NK-92 (cell line): Measurements from ENCODE around the gene ATP5F1D.
A peak's percentile ranks its signal among the peaks of the same experiment; 100 is the strongest.
"Not testable (repeated sequence)": the region's sequence is repeated elsewhere in the genome, so short reads cannot be mapped to it uniquely, and the experiment has no call there.

ENCODE experiments used
- DNase-seq: peaks from one replicate; lab custom pipeline; 2025; ENCODE audit not compliant: unreplicated experiment; lab: John Stamatoyannopoulos, UW

The ATP5F1D gene

DNA sequence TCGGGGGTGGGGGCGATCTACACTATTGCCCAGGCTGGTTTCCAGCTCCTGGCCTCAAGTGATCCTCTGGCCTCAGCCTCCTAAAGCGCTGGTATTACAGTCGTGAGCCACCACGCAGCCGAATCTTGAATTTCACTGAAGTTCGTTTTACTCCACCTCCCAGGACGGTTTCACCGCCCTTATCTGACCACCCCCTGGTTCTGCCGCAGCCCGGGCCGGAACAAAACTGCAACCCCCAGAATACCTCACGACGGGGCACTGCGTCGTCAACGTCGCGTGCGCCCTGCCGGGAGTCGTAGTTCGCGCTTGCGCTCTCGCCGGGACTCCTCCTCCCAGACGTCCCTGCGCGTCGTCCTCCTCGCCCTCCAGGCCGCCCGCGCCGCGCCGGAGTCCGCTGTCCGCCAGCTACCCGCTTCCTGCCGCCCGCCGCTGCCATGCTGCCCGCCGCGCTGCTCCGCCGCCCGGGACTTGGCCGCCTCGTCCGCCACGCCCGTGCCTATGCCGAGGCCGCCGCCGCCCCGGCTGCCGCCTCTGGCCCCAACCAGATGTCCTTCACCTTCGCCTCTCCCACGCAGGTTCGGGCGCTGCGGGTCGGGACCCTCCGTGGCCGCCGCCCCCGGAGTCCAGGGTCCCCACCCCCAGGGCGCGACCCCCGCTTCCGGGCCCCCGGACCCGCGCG is at the start of gene ATP5F1D:
TSS of gene ATP5F1D (plus strand) at position 335 of the 679 bp plus-strand sequence. CDS start at position 435, 100 bp downstream.
- DNase-seq, result no peak

DNA sequence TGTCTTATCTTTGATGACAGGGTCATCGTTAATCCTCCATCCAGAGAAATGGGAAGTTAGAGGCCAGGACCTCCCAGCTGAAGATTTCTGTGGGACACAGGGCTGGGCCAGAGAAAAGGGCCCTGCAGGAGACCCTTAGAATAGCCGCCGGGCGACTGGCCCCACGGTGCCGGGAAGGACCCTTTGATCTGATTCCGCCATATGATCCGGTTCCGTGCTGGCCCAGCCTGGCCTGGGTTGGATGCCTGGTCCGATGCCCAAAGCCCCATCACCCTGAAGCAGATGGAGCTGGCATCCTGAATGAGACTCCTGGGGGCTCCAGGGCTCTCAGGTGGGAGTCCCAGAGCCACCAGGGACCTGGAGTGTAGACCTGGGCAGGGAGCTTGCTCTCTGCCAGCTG is 42.0 kb upstream of the ATP5F1D start:
- no peak for DNase-seq

DNA sequence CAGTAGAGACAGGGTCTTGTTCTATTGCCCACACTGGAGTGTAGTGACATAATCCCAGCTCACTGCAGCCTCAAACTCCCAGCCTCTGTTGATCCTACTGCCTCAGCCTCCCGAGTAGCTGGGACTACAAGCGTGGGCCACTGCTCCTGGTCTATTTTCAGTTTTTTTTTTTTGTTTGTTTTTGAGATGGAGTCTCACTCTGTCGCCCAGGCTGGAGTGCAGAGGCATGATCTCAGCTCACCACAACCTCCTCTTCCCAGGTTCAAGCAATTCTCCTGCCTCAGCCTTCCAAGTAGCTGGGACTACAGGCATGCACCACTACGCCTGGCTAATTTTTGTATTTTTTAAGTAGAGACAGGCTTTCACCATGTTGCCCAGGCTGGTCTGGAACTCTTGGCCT is 40.9 kb upstream of the ATP5F1D start:
- DNase-seq, result not testable (repeated sequence)

DNA sequence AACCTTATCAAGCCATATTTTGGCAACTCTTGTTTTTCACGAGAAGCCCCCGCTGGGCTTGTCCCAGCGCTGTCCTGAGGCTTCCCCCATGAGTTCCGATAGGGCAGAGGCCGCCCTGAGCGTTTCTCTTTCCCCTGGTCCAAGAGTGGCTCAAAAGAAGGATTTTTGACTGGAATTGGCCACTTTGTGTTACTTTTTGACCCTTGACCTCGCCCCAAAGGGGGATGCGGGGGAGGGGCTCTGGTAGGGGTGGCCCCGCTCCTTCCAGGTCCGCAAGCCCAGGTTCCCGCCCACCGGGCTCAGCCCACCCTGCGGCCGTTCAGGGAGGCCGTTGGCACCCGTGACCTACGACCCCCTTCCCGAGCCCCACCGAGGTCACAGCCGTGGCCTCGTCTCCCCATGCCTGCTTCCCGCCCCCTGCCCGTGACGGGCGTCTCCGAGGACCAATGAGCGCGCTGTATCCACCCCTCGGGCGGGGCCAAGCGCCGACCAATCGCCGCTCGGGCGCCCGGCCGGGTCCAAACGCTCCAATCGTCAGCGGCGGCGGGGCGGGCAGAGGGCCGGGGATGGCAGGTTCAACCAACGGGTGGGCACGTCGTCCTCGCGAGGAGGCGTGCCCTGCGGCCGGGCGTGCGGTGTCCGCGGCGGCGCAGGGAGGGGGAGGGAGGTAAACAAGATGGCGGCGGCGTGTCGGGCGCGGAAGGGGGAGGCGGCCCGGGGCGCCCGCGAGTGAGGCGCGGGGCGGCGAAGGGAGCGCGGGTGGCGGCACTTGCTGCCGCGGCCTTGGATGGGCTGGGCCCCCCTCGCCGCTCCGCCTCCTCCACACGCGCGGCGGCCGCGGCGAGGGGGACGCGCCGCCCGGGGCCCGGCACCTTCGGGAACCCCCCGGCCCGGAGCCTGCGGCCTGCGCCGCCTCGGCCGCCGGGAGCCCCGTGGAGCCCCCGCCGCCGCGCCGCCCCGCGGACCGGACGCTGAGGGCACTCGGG is 36.1 kb upstream of the ATP5F1D start, which contains the start of gene STK11:
TSS of gene STK11 (plus strand) at position 665 of the 986 bp plus-strand sequence. CDS start 1,136 bp downstream, outside the sequence.
- DNase-seq, result peak; percentile 95

DNA sequence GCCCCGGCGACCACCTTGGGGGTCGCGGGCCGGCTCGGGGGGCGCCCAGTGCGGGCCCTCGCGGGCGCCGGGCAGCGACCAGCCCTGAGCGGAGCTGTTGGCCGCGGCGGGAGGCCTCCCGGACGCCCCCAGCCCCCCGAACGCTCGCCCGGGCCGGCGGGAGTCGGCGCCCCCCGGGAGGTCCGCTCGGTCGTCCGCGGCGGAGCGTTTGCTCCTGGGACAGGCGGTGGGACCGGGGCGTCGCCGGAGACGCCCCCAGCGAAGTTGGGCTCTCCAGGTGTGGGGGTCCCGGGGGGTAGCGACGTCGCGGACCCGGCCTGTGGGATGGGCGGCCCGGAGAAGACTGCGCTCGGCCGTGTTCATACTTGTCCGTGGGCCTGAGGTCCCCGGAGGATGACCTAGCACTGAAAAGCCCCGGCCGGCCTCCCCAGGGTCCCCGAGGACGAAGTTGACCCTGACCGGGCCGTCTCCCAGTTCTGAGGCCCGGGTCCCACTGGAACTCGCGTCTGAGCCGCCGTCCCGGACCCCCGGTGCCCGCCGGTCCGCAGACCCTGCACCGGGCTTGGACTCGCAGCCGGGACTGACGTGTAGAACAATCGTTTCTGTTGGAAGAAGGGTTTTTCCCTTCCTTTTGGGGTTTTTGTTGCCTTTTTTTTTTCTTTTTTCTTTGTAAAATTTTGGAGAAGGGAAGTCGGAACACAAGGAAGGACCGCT is 35.2 kb upstream of the ATP5F1D start:
- DNase-seq, result no peak

DNA sequence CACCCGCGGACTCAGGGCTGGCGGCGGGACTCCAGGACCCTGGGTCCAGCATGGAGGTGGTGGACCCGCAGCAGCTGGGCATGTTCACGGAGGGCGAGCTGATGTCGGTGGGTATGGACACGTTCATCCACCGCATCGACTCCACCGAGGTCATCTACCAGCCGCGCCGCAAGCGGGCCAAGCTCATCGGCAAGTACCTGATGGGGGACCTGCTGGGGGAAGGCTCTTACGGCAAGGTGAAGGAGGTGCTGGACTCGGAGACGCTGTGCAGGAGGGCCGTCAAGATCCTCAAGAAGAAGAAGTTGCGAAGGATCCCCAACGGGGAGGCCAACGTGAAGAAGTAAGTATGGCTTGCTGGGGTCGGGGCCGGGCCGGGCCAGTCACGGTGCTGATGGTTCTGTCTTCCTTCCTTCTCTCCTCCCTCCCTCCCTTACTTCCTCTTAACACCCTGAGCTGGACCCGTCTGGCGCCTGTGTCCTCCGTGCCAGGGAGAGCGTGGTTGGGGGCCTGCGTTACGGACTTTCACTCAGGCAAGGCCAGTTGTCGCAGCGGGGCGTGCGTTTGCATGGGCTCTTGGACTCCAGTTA is 34.6 kb upstream of the ATP5F1D start:
- DNase-seq, result no peak

DNA sequence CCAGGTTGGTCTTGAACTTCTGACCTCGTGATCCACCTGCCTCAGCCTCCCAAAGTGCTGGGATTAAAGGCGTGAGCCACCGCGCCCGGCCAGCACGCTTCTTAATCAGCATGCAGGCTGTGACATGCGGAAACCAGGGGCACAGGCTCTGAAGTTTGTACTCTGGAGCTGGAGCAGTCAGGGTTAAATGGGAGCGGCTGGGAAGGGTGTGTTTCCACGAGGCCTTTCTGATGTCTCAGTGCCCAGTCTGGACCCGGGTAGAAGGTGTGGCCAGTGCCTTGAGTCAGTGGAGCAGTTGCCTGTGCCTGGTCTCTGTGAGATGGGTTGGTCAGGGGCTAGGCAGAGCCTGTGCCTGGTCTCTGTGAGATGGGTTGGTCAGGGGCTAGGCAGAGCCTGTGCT is 32.7 kb upstream of the ATP5F1D start:
- not testable (repeated sequence) for DNase-seq

DNA sequence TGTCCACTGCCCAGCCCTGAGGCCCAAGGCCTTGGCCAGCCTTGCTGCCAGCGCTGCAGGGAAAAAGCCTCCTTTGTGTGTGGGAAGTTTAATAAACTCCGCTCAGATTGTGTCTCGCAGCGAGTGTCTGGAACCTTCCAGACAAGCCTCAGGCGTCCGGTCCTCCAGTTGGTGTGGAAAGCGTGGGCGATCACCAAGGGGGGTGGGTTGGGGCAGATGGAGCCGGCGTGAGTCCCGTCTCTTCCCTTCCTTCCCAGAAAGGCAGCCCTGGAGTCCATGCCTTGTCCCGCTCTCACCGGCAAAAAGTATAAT is 31.4 kb upstream of the ATP5F1D start:
- no peak for DNase-seq

DNA sequence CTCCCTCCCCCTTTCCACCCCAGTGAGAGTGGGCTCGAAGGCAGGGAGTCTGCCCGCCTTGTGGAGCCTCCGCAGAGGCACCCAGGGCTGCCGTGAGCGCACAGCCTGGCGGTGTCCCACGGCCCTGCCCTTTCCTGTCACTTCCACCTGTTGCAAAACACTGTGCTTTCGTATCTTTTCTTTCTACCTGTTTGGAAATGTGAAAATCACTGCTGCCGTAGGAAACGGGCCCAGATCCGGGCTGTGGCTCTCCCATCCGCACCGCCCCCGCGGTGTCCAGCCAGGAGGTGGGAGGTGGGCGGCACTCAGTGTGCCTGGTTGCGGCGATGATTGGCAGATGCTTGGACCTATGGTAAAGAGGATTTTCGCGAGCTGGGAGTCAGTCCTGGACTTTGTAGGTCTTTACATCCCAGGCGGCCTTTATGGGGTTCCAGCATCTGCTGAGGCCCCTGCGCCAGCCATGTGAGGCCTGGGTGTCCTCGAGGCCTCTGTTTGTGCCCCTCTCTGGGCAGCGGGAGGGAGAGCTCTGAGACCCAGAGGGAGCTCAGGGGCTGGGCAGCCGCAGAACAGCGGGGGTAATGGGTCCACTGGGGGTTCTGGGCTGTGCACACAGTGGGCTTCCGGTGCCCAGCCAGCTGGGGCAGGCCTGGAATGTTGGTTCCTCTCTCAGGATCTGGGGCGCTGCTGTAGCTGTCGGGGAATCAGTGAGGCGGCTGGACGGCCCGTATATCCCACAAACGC is 29.9 kb upstream of the ATP5F1D start:
- DNase-seq, result no peak

DNA sequence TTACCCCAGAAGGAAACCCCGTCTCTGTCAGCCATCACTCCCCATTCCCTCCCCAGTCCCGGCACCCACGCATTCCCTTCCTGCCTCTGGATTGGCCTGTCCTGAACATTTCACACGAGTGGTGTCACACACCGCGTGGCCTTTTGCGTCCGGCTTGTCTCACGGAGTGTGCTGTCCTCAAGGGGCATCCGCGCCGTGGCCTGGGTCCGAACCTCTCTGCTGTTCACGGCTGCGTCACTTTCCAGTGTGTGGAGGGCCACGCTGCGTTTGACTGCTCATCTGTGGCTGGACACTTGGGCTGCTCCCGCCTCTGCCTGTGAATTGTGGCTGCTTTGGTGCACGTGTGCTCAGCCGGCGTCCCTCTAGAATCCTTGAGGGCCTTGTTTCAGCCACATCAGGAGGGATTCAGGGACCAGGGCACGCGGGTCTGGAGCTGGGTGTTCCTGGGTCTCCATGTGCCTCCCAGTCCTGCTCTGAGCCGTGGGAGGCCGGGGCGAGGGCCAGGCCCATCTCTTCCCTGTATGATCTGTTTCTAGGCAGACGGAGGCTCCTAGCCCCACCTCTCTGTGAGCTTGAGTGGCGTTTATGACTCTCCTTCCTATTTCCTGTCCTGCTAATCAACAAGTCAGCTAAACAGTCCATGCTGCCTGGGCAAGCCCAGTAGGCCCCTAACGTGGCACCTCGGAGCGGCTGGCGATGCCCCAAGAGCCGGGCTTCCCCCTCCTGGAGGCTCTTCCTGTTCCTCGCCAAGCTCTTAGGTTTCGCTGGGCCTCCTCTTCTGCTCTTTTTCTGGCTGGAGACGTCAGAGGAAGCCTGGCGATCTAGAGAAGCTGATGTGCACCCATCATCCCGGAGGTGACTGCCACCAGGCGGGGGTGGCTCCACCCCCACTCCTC is 27.9 kb upstream of the ATP5F1D start:
- DNase-seq, result no peak

DNA sequence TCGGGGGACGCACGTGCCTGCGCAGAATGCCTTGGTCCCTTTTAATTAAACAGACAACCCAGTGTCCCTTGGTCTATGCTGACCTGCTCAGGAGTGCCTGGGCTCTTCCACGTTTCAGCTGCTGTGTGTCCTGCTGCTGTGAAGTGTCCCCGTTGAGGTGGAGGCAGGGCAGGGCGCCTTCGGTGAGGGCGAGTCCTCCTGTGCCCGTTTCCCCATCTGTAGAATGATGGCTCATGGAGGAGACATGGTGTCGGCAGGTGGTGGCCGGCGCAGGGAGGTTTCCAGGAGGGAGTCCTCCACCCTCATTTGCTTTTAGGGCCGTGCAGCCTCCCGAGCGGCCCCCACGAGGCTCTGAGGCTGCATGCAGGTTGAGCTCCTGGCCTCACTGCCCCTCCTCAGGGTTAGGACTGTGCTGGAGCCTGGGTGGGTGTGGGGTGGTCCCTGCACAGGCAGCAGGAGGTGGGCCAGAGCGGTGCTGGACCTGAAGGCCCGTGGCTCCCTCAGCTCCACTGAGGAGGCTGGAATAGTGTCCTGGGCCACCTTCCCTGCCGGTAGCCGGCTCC is 27.2 kb upstream of the ATP5F1D start:
- DNase-seq, result no peak

DNA sequence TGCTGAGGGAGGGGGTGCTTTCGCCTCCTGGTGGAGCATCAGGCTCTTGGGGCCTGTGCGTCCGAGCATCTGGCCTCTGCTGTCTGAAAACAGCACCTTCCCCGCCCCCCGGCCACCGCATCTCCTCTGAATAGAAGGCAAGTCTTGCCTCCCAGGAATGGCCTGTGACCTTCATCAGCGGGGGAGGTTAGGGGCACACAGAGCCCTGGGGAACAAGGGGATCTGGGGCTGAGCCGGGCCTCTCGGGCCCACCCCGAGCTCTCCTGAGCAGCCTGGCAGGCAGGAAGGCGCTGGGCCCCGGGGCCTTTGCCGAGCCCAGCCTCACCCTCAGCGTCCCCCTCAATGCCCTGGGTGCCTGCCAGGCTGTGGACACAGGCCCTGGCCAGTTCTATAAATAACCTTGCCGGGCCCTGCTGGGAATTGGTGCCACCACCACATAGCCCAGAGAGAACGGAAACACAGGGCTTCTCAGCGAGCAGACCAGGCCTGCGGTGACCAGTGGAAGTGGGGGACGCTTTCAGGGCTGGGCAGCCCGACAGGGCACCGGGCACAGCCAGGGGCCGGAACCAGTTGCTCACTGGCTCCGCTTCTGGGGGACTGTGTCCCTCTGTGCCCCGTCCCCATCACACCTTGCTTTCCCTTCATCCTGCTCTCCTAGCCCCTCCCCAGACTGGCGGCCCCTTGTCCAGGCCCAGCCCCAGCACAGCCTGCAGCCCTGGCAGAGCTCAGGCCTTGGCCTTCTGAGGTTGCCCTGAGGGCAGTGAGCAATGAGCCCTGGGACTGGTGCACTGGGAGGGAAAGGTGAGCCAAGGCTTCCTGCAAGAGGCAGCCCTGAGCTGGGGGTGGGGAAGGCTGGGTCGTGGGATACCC is 26.5 kb upstream of the ATP5F1D start:
- DNase-seq, result no peak

DNA sequence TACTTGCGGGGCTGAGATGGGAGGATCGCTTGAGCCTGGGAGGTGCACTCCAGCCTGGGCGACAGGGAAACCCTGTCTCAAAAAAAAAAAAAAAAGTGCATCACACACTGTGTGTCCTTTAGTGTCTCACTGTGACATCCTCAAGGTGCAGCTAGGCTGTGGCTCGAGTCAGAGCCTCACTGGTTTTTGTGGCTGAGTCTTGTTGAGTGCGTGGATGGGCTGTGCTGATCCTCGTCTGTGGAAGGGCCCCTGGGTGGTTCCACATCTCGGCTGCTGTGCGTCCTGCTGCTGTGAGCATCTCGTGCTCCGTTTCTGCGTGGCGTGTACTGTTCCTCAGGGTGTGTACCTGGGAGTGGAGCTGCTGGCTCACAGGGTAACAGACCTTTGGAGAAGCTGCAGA is 24.8 kb upstream of the ATP5F1D start:
- DNase-seq, result no peak

DNA sequence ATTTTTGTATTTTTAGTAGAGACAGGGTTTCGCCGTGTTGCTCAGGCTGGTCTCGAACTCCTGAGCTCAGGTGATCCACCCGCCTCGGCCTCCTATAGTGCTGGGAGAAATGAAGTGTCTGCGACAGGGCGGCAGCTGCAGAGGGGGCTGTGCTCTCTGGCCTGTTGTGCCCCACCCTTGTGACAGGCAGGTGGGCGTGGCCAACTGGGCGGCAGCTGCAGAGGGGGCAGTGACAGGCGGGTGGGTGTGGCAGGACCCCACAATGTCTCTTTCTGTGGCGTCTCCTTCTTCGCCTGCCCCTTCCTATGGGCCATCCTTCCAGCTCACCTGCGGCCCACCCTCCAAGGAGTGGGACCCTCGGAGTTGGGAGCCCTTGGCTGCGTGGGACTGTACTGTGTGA is 24.2 kb upstream of the ATP5F1D start:
- no peak for DNase-seq

DNA sequence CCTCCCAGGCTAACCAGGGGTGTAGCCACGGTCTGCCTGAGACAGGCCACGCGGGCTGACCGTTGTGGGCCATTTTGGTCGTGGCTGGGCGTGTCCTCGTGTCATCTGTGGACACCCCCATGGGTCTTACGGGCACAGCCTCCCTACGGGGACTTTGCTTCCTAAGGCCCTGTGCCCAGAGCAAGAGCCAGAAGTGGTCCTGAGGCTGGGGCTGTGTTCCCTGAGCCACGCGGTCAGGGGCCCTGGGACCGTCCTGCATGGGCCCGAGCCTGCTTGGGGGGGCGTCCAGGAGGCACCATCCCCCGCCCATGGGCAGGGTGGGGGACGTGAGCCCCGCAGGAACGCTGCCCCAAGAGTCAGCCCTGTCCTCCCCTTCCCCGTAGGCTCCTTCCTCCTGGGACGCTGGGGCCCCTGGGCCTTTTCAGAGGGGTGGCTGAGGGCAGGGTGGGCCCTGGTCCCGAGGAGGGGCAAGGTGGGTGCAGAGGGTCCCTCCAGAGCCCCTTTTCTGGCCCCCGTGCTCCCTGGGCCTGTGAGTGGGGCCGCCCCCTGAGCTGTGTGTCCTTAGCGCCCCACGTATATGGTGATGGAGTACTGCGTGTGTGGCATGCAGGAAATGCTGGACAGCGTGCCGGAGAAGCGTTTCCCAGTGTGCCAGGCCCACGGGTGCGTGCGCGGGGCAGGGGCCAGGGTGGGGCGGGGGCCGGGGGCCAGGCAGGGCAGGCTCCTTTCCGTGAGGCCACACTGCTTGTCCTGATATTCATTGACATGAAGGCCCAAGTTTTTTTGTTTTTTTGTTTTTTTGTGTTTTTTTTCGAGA is 22.6 kb upstream of the ATP5F1D start:
- DNase-seq, result no peak

DNA sequence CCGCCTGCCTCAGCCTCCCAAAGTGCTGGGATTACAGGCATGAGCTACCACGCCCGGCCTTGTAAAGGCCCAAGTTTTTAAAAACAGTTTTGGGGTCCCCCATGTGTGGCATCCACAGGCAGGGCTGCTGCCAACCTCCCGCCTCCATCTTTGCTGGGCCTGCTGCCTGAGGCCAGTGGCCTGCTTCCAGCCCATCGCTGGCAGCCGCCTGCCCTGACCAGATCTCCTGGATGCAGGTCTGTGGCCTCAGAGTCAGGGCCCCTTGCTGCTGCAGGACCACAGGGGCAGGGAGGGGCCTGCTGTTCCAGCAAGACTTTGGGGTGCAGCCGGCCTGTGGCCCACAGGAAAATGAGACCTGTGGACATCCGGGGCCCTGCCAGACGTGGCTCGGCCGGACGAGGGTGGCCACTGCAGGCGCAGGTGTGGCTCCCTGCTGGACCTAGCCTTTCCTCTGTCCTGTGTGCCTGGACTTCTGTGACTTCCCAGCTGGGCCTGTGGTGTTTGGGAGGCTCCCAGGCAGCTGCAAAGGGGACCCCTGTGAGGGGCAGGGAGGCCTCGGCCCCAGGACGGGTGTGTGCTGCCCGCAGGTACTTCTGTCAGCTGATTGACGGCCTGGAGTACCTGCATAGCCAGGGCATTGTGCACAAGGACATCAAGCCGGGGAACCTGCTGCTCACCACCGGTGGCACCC is 21.6 kb upstream of the ATP5F1D start:
- DNase-seq, result no peak

DNA sequence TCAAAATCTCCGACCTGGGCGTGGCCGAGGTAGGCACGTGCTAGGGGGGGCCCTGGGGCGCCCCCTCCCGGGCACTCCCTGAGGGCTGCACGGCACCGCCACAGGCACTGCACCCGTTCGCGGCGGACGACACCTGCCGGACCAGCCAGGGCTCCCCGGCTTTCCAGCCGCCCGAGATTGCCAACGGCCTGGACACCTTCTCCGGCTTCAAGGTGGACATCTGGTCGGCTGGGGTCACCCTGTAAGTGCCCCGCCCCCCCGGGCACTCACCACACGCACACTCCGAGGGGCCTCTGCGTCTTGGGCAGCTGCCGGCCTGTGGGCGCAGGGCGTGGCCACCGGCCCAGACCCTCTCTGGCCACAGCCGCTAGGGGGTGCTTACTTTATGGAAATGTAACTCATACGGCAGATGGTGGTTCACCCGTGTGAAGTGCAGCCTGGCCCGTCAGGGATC is 21.0 kb upstream of the ATP5F1D start:
- DNase-seq, result no peak
